CD4-positive, alpha-beta T cell treated with Interleukin-15 for 4 hours (primary cell): ENCODE results near the gene TTYH1.
"Not testable (repeated sequence)": the region's sequence is repeated elsewhere in the genome, so short reads cannot be mapped to it uniquely, and the experiment has no call there.

ENCODE experiments used
- DNase-seq: peaks from one replicate; pipeline ENCODE4 v3.0.0-alpha.2; 2020; ENCODE audit warnings: low spot score

TTYH1 gene

GRCh38 chr19:54461613-54462012, 46.3 kb downstream of the TTYH1 start:
- DNase-seq, result no peak

DNA sequence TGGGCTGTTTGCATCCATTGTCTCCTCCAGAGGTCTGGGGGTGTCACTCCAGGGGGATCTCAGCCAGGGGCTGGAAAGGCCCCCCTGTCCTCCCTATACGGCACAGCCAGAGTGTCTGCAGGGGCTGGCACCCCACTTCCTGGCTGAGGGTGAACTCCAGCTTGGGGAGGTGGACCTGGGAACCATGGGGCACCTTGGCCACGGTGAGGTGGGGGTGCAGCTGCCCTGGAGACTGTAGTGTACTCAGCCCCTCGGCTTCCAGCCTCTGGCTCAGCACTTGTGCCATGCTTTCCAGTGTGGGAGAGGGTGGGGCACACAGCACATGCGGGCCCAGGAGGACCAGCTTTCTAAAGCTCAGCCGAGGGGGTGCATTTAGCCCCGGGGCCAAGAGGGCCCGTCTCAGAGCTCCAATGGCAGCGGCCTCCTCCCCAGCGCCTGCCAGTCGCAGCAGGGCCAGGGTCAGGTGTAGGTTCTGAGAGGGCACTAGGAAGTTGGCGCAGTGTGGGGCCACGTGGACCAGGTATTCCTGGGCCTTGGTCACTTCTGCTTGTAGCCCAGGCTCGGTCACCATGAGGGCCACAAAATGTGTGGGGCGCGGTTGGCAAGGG, 46.9 kb downstream of the TTYH1 start:
- no peak for DNase-seq

DNA sequence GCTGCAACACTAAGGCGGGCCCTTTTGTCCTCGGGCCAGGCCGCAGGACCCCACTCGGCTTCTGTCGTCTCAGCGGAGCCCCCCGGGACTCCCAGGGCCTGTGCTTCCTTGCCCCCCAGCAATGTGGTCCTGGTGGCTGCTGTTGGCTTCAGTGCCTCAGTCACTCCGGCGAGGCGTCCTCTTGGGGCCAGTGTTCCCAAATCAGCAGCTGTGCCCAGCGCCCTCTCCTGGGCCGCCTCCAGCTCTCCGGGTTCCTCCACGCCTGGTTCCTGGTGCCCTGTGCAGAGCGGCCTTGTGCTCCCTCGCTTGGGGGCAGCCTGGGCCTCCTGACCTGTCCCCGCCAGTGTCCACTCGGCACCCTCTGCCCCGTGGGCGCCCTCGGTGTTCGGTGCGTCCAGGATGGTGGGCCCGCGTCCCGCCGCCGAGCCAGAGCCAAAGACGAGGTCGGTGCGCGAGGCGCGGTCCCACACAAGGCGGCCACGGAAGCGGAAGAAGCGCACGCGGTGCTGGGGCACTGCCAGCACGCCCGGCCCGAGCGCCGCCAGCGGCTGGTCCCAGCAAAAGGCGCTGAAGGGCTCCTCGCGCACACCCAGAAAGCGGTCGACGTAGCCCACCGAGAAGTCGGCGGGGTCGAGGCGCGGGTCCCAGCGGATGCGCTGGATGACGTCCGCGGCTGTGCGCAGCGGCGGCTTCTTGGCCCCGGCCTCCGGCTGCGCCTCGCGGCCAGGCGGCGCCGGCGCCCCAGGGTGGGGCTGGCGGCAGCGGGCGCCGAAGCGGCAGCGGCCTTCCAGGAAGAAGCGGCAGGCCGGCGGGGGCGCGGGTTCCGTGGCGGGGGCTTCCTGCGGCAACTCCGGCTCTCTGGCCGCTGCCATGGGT, 47.6 kb downstream of the TTYH1 start:
- peak; percentile 62 for DNase-seq

DNA sequence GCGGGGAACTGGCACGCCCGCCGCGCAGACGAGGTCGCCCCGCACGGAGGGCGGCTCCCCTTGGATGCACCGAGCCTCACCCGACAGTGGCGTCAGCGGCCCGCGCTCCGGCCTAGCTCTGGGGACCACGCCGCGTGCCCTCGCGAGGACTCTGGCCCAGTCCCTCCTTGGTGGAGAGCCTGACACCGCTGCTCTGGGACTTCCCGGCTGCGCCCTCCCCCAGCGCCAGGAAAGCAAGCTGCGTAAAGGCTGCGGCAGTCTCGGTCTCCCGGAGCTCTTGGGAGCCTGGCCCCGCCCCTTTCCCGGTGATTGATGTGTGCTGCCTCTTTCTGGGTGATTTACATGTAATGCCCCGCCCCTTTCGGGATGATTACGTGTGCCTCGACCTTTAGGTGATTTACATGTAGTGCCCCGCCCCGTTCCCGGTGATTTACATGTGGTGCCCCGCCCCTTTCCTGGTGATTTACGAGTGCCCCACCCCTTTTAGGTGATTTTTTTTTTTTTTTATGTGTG, 48.3 kb downstream of the TTYH1 start, which contains the start of gene LENG9:
LENG9 (minus strand) TSS at position 248 of the 513 bp plus-strand sequence. CDS start 252 bp downstream, outside the sequence.
- peak; percentile 94 for DNase-seq

- peak; percentile 85 for DNase-seq
Observed at GRCh38 chr19:54464044-54464629, 48.9 kb downstream of the TTYH1 start.

GRCh38 chr19:54464630-54465425, 49.6 kb downstream of the TTYH1 start:
- DNase-seq, result peak; percentile 70

- DNase-seq, result no peak
Observed at GRCh38 chr19:54465426-54466109, 50.3 kb downstream of the TTYH1 start.

DNA sequence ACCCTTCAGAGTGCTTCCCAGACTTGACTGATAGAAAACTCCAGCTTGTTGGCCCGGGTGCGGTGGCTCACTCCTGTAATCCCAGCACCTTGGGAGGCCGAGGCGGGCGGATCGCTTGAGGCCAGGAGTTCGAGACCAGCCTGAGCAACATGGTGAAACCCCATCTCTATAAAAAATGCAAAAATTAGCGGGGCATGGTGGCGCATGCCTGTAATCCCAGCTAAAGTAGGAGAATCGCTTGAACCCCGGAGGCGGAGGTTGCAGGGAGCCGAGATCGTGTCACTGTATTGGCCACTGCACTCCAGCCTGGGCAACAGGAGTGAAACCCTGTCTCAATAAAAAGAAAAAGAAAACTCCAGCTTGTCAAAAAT, 50.8 kb downstream of the TTYH1 start:
- DNase-seq, result not testable (repeated sequence)

DNA sequence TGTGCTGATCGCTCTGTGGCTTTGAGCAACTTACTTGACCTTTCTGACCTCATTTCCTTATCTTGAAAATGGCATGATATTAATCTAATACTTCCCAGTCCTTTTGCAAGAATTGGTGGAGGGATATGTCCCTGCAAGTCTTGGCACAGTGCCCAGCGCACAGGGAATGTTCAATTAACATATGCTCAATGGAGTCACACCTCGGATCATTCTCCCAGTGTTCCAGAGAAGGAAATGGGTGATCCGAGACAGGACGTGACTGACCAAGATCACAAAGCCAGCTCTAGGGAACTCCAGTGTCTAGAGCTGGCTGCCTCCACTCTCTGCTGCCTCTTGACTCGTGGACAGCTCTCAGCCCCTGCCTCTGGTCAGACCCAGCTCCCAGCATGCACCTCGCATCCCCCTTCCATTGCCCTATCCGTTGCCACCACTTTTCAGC, 54.3 kb downstream of the TTYH1 start:
- no peak for DNase-seq

GRCh38 chr19:54470276-54470887, 55.1 kb downstream of the TTYH1 start:
- DNase-seq, result no peak

DNA sequence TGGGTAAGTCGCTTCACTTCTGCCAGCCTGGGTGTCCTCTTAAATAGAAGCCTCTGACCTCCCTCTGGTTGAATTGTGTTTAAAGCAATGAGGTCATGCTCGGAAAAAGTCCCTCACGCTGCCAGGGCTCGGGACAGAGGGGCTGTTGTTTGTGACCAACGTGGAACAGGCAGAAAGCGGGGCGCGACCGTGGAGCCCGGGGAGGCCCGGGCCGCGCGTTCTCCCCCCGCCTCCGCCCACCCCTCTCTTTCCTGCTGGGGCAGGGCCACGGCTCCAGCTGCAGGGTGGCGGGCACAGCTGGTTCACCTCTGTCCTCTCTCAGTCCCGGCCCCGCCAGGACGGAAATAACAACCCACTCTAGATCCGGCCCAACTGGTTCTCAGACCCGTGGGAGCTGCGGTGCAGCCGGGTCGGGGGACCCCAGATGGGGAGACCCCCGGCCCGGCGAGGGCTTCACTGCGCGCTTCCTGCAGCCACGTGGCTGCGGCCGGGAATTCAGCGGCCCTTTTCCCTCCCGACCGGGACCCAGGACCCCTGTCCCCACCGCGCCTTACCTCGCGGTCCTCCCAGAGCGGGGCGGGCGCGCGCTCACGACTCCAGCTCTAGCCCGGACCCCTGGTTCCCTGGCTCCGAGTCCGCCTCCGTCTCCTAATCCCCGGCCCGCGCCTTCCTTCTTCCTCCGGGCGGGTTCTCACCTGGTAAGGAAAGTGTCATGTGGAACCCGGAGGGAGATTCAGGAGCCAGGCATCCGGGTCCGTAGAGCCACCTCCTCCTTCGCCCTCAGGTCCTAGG, 55.9 kb downstream of the TTYH1 start:
- no peak for DNase-seq

- no peak for DNase-seq
Observed at GRCh38 chr19:54473071-54473891, 58.0 kb downstream of the TTYH1 start, which contains the start of gene CDC42EP5. Gene CDC42EP5 (minus strand): TSS chr19:54473296. CDS start chr19:54465547, 7,749 bp downstream.

DNA sequence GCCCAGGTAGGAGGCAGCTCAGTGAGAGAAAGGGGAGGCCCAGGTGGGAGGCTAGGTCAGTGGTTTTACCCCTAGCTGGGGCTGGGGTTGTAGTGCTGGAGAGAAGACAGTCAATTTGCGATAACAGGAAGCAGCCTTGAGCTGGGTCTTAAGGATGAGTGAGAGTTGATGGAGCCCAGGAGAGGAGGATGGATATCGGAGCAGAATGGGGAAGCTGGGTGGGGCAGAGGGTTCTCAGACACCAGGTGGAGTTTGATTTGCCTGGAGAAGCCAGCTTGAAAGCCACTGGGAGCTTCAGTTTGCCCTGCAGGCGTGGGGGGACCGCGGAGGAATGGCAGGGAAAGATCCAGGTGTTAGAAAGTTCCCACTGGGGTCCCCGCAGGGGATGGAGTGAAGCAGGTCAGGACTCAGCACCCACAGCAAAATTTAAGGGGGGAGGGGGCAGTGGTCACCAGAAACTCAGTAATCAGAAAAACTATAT, 58.7 kb downstream of the TTYH1 start:
- DNase-seq, result no peak

DNA sequence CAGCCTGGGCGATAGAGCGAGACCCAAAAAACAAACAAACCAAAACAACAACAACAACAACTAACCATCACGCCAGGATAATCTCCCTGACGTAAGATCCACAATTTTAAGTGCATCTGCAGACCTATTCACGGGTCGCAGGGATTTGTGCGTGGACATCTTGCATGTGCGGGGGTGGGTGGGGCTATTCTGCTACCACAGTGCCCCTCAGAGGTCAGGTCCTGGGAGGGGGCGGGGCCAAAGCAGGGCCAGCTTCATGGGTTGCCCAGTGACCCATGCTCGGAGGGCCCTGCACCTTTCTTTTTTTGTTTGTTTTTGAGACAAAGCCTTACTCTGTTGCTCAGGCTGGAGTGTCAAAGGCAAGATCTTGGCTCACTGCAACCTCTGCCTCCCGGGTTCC, 60.4 kb downstream of the TTYH1 start:
- no peak for DNase-seq

DNA sequence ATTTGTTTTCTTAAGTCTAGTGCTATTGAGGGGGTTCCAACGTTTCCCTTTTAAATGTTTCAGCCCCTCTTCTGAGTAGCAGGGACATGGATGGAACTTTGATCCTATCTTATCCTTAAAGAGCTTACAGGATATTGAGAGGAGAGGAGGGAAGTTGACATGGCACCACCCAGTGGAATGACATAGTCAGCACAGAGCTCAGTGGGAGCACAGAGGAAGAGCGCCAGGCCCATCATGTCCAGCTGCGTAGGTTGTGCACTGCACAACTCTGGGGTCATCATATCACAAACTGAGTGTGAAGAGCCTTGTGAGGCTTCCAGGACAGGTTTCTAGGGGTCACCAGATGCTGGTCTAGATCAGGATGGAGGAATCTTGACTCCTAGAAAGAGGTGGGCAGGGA, 62.4 kb downstream of the TTYH1 start:
- no peak for DNase-seq

DNA sequence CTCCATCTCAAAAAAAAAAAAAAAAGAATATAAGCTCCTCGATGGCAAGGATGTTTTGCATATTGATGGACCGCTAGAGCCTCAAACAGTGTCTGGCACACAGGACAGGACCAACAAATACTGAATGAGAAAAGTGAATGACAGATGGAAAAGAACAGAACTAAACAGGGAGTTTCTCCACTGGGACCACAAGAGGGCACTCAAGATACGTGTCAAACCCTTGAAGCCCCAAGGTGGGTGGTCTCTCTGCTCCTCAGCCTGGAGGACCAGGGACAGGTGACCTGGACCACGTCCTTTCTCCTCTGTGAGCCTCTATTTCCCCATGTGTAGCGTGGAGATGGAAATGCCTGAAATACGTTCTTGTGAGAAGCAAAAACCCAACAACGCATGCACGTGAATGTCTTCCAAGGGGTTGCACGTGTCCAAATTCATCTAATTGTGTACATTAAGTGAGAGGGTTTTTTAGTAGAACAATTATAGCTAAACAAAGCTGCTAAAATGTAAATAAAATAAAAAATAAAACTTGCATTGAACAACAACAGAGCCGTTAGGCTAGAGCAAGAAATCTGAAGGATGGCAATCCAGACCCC, 63.5 kb downstream of the TTYH1 start:
- peak; percentile 27 for DNase-seq

DNA sequence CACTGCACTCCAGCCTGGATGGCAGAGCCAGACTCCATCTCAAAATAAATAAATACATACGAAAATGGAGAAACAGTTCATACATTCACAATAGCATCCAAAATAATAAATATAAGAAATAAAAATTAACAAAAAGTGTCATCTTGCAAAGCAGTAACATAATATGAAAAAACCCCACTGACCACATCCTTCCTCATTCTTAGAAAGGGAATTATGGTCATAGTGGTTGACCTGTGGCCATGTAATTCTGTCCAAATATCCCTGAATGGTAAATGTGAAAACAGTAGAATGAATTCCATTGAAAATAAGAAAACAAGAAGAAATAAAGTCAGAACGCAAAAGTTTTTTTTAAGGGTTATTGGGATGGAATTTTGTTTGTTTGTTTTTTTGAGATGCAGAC, 64.8 kb downstream of the TTYH1 start:
- DNase-seq, result no peak

- peak; percentile 37 for DNase-seq
Observed at GRCh38 chr19:54481326-54481930, 66.2 kb downstream of the TTYH1 start.
